A673 (cell line): ENCODE data around the gene ESPNL.

ENCODE experiments used
- CTCF ChIP-seq: fragments of 300-800, 200-600 bp; sonication (generic); conservative IDR thresholded peaks from 2 replicates; pipeline ENCODE4 v1.5.1; 2017; ENCODE audit warnings: low read depth, mild to moderate bottlenecking, antibody characterized with exemption, low read length, moderate library complexity, mixed read lengths
- EZH2 ChIP-seq: fragments of 200-600 bp; sonication (generic); IDR thresholded peaks from 2 replicates; pipeline ENCODE4 v1.6.1; 2017; ENCODE audit warnings: borderline replicate concordance, low read depth, mild to moderate bottlenecking, mixed read lengths, antibody characterized with exemption, low read length; ENCODE audit not compliant: poor library complexity, severe bottlenecking

- TF ChIP-seq CTCF (no peak), EZH2 (no peak)
Observed at GRCh38 chr2:238060542-238061314, 39.4 kb upstream of the ESPNL start, which contains the start of gene SCLY.
